Upper lobe of right lung (tissue), 1 donor: ENCODE results near the gene RARS2. TPM values are rescaled to one million over a fixed set of nuclear protein-coding genes. Genes with fewer than 3 reads are reported as not detected.

Source experiments
- ATAC-seq: fragments of 200-7000 bp; cut with Tn5 transposase; one replicate; pipeline ENCODE4 v1.9.1; 2020; ENCODE audit warnings: mild to moderate bottlenecking, moderate library complexity
- DNase-seq: peaks from one replicate; pipeline ENCODE4 v3.0.0-alpha.2; 2020
- H3K27ac ChIP-seq: fragments of 200-600 bp; one replicate; pipeline ENCODE4 v1.8.0; 2022
- H3K27me3 ChIP-seq: fragments of 200-600 bp; one replicate; pipeline ENCODE4 v1.8.0; 2022; ENCODE audit warnings: mild to moderate bottlenecking
- H3K36me3 ChIP-seq: fragments of 200-600 bp; one replicate; pipeline ENCODE4 v1.8.0; 2022
- H3K4me1 ChIP-seq: fragments of 200-600 bp; one replicate; pipeline ENCODE4 v1.8.0; 2022
- H3K4me3 ChIP-seq: fragments of 200-600 bp; one replicate; pipeline ENCODE4 v1.8.0; 2022; ENCODE audit warnings: mild to moderate bottlenecking
- H3K9me3 ChIP-seq: fragments of 200-600 bp; one replicate; pipeline ENCODE4 v1.8.0; 2022
- intact Hi-C: fragments of 100-400 bp; cut with DNase I; formaldehyde crosslinking; loops from one replicate; pipeline ENCODE4 v1.11.0; 2022
- long read RNA-seq: library from polyadenylated mRNA; unstranded; transcript quantifications from one replicate; pipeline ENCODE4 v2.0.0, GENCODE V29; 2021
- total RNA-seq: library from RNA; stranded (reverse); fragmentation: NEBNext Ultra II Directional; extraction: Animal tissue kit (Norgen Biotek cat#: 25700); gene quantifications from one replicate; pipeline ENCODE4 v1.2.1, GENCODE V29; 2021
- TF ChIP-seq, protein P1 (sequence below): fragments of 200-600 bp; IDR thresholded peaks from one replicate; pipeline ENCODE4 v1.8.0; 2022; ENCODE audit warnings: antibody characterized with exemption
- donor health status: DM: no; HTN: yes; CAD: no; lungs with severe emphysema.

The RARS2 gene, protein sequence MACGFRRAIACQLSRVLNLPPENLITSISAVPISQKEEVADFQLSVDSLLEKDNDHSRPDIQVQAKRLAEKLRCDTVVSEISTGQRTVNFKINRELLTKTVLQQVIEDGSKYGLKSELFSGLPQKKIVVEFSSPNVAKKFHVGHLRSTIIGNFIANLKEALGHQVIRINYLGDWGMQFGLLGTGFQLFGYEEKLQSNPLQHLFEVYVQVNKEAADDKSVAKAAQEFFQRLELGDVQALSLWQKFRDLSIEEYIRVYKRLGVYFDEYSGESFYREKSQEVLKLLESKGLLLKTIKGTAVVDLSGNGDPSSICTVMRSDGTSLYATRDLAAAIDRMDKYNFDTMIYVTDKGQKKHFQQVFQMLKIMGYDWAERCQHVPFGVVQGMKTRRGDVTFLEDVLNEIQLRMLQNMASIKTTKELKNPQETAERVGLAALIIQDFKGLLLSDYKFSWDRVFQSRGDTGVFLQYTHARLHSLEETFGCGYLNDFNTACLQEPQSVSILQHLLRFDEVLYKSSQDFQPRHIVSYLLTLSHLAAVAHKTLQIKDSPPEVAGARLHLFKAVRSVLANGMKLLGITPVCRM
- total RNA-seq, result 28.9 TPM
- long read RNA-seq, transcript RARS2-201 (20 exons, 1,818 nt), result major isoform, 19 of 65 reads
- long read RNA-seq, partial matches to known transcripts, result 3 of 65 reads
- long read RNA-seq, other reads (novel, unspliced or antisense), result 43 of 65 reads

DNA sequence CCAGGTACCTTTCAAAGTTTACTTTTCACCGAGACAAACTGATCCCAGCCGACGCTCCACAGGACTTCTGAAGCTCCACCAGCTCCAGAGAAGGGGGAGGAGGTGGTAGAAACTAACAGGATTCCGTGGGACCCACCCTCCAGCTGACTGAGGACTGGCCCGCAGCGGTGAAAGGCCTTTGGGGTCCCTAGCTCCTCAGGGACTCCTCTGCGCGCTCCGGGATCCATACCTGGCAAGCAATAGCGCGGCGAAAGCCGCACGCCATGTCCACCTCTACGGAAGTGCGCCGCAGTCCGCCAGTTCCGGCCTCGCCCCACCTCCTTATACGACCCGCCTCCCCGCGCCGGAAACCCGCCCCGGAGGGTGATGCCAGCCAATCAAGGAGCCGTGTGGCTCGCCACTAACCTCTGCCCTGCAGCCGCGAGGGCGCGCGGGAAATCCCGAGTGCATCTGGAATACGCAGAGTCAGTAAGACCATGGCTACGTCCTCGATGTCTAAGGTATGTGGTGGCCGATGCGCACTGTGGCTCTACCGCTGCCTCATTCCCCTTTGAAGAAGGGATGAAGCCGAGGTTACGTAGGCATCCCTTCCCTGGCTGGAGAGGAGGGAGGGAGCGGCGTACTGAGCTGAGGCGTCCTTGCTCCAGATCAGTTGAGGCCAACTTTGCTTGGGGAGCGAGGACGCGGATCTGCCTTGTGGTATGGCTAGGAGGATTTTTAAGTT, at the start of gene RARS2, which contains the start of gene ORC3:
RARS2 (minus strand) TSS at position 295 of the 724 bp plus-strand sequence; CDS start at position 265, 30 bp downstream.
ORC3 (plus strand) TSS at position 443 of the 724 bp plus-strand sequence; CDS start at position 477, 34 bp downstream.
- intact Hi-C loops, result no loop called here
- no peaks in the 10 kb centered on the region for H3K36me3 ChIP-seq
- no peaks in the 10 kb centered on the region for H3K9me3 ChIP-seq
- ATAC-seq (peak; percentile 100), DNase-seq (peak; percentile 98)
- peaks cover 27% of the 10 kb centered on the region for H3K4me1 ChIP-seq
- no peaks in the 10 kb centered on the region for H3K27me3 ChIP-seq
- H3K27ac ChIP-seq, result peak within 1 kb of the TSS; percentile 92
- TF ChIP-seq, protein P1, sequence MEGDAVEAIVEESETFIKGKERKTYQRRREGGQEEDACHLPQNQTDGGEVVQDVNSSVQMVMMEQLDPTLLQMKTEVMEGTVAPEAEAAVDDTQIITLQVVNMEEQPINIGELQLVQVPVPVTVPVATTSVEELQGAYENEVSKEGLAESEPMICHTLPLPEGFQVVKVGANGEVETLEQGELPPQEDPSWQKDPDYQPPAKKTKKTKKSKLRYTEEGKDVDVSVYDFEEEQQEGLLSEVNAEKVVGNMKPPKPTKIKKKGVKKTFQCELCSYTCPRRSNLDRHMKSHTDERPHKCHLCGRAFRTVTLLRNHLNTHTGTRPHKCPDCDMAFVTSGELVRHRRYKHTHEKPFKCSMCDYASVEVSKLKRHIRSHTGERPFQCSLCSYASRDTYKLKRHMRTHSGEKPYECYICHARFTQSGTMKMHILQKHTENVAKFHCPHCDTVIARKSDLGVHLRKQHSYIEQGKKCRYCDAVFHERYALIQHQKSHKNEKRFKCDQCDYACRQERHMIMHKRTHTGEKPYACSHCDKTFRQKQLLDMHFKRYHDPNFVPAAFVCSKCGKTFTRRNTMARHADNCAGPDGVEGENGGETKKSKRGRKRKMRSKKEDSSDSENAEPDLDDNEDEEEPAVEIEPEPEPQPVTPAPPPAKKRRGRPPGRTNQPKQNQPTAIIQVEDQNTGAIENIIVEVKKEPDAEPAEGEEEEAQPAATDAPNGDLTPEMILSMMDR, result no peak
- peak within 1 kb of the TSS; percentile 86 for H3K4me3 ChIP-seq

DNA sequence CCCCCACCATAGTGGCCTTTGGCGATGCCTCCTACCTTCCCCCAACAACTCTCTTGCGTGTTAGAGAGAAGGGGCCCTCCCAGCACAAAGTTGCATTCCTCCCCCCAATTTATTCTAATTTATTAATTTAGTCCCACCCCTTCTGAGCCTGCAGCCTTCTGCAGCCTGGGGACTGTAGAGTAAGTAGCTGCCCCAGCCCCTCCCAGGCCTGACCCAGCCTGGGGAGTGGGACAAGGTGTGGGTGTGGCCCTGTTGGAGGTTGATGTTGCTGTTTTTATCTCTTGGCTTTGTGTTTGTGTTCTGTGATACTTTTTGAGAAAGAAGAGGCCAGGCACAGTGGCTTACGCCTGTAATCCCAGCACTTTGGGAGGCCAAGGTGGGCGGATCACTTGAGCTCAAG, 49.6 kb upstream of the RARS2 start:
- ATAC-seq (no peak), DNase-seq (no peak)
- TF ChIP-seq, protein P1, result no peak
- H3K27me3 ChIP-seq, result no peaks in the 10 kb centered on the region
- H3K27ac ChIP-seq, result no peak overlapping the region
- intact Hi-C loops, result no loop called here
- H3K9me3 ChIP-seq, result no peaks in the 10 kb centered on the region
- H3K4me1 ChIP-seq, result no peaks in the 10 kb centered on the region
- H3K4me3 ChIP-seq, result no peak overlapping the region
- H3K36me3 ChIP-seq, result peaks cover 20% of the 10 kb centered on the region

DNA sequence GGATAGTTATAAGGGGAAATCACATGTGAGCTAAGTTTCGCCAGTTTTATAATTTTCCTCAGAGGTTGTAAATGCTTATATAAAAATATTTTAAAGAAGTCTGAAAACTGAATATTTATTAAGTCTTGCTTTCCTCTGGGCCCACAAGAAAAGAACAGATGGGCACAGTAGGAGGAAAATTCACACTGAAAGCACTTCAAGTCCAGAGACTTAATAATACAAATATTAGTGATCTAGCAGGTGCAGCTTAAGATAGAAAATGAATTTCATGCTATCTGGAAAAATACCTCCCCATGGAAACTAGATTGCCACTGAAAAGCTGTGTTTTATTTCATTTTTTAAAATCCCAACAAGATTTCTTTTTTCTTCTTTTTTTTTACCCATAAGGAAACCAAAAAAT, 47.3 kb upstream of the RARS2 start:
- Histone ChIP-seq H3K4me3 (no peak overlapping the region), H3K27me3 (no peaks in the 10 kb centered on the region), H3K36me3 (peaks cover 20% of the 10 kb centered on the region), H3K4me1 (no peaks in the 10 kb centered on the region), H3K9me3 (no peaks in the 10 kb centered on the region), H3K27ac (no peak overlapping the region)
- TF ChIP-seq, protein P1, result no peak
- intact Hi-C loops, result no loop called here
- ATAC-seq (no peak), DNase-seq (no peak)

DNA sequence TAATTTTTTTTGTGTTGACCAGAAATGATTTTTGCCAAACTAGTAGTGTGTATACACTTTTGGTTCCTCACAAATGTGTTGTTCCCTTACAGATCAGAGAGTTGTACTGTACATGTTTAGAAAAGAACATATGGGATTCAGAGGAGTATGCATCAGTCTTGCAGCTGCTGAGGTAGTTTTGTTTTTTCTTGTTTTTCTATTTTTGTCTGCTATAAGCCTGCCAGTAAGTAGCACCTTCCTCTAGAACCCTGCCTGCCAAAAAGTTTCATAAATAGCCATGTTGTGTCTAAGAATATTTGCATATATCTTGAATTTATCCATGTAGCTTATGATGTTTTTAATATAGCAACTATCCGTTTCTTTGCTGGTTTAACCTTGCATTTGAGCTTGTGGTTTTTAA, 46.5 kb upstream of the RARS2 start:
- peaks cover 20% of the 10 kb centered on the region for H3K36me3 ChIP-seq
- TF ChIP-seq, protein P1, result no peak
- intact Hi-C loops, result no loop called here

DNA sequence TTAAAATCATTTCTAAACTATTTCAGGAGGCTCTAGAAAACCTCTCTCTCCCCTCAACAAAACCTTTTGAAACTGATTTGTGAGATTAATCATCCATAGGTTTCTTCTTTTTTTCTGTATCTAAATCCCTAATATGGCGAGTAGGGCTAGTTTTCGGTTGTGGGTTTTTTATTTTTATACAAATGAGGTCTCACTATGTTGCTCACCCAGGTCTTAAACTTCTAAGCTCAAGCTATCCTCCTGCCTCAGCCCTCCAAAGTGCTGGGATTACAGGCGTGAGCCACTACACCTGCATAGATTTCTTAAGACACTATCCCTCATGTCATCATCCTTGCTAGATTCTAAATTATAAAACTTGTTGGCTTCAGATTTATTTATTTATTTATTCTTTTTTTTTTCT, 44.1 kb upstream of the RARS2 start:
- peaks cover 19% of the 10 kb centered on the region for H3K36me3 ChIP-seq

More for the DNA sequence above, 46.5 kb upstream of the RARS2 start:
- Histone ChIP-seq H3K4me3 (no peak overlapping the region), H3K27me3 (no peaks in the 10 kb centered on the region), H3K27ac (no peak overlapping the region), H3K9me3 (no peaks in the 10 kb centered on the region), H3K4me1 (no peaks in the 10 kb centered on the region)
- ATAC-seq (no peak), DNase-seq (no peak)

More for the DNA sequence above, 44.1 kb upstream of the RARS2 start:
- no peak overlapping the region for H3K4me3 ChIP-seq
- no peaks in the 10 kb centered on the region for H3K9me3 ChIP-seq
- ATAC-seq (no peak), DNase-seq (no peak)
- TF ChIP-seq, protein P1, result no peak
- intact Hi-C loops, result no loop called here
- H3K27me3 ChIP-seq, result no peaks in the 10 kb centered on the region
- no peak overlapping the region for H3K27ac ChIP-seq
- H3K4me1 ChIP-seq, result peaks cover 11% of the 10 kb centered on the region
